Stomach (tissue), 9 donors: ENCODE measurements around the gene ABCB9. TPM values are rescaled to one million over a fixed set of nuclear protein-coding genes. Genes with fewer than 3 reads are reported as not detected.
"Not testable (repeated sequence)": the region's sequence is repeated elsewhere in the genome, so short reads cannot be mapped to it uniquely, and the experiment has no call there.

Experiments used
- DNase-seq, 2 donors: peaks; one replicate each; pipeline versions ENCODE4 v3.0.0 to v3.0.0-alpha.2; 2013 to 2019
- H3K27ac ChIP-seq, 5 donors: fragments of 200-600 bp in 4 of 5; sonication (generic) in 4 of 5; one replicate each; pipeline ENCODE4 v1.5.1; 2013 to 2019; ENCODE audit warnings: mild to moderate bottlenecking in 1 of 5, moderate library complexity in 1 of 5
- H3K27me3 ChIP-seq, 3 donors: fragments of 200-600 bp; sonication (generic); one replicate each; pipeline ENCODE4 v1.5.1; 2017 to 2019; ENCODE audit warnings: mixed run types in 1 of 3
- H3K36me3 ChIP-seq, 4 donors: fragments of 200-600 bp; sonication (generic); 1 replicate in 3 of 4; 2 replicates in 1 of 4; pipeline ENCODE4 v1.5.1; 2016 to 2019
- H3K4me1 ChIP-seq, 4 donors: fragments of 200-600 bp; sonication (generic); one replicate each; pipeline ENCODE4 v1.5.1; 2016 to 2019
- H3K4me3 ChIP-seq, 4 donors: fragments of 200-600 bp; sonication (generic) in 3 of 4; one replicate each; pipeline ENCODE4 v1.5.1; 2016 to 2019; ENCODE audit warnings: mild to moderate bottlenecking in 1 of 4
- H3K9me3 ChIP-seq, 4 donors: fragments of 200-600 bp; sonication (generic); one replicate each; pipeline ENCODE4 v1.5.1; 2016 to 2019
- EP300 ChIP-seq: sonication (generic); formaldehyde crosslinking; IDR thresholded peaks from one replicate; pipeline ENCODE4 v1.6.1; 2017; ENCODE audit warnings: antibody characterized with exemption
- POLR2A ChIP-seq, 4 donors: fragments of 450-650 bp; IDR thresholded peaks; one replicate each; pipeline ENCODE4 v1.6.1; 2016; ENCODE audit warnings: antibody characterized with exemption in 4 of 4, control low read depth in 2 of 4, mild to moderate bottlenecking in 1 of 4, moderate library complexity in 1 of 4
- POLR2AphosphoS5 ChIP-seq, 3 donors: sonication (generic); formaldehyde crosslinking; IDR thresholded peaks; one replicate each; pipeline ENCODE4 v1.6.1; 2016; ENCODE audit warnings: antibody characterized with exemption in 3 of 3
- WGBS, 5 donors: extraction: QIAGEN DNeasy Blood & Tissue Kit in 3 of 5; methylation state at CpG; one replicate each; pipeline versions ENCODE4 v1.1.5 to v1.1.7; 2013 to 2018; 5-methylcytosine and 5-hydroxymethylcytosine counted together
- intact Hi-C: fragments of 100-400 bp; cut with DNase I; formaldehyde crosslinking; loops from one replicate; pipeline ENCODE4 v1.15.1; 2023; ENCODE audit warnings: low total_unique reads
- polyA plus RNA-seq, 3 donors: library from polyadenylated mRNA; stranded (reverse); fragments of 200-250 nt; gene quantifications; one replicate each; pipeline ENCODE4 v1.2.3, GENCODE V29; 2013
- total RNA-seq, 5 donors: library from RNA; depleted of rRNA; stranded (reverse); fragments of >200 nt; gene quantifications; one replicate each; pipeline versions ENCODE4 v1.1.0 to v1.2.3, GENCODE V29; 2014 to 2016
- TF ChIP-seq, protein P1 (sequence below), 7 experiments: fragments of 450-650 bp in 4 of 7; fragments of 200-600 bp in 3 of 7; sonication (generic) in 3 of 7; IDR thresholded peaks; one replicate each; pipeline ENCODE4 v1.5.1; 2016 to 2019; ENCODE audit warnings: antibody characterized with exemption in 7 of 7, control low read depth in 2 of 7, mild to moderate bottlenecking in 1 of 7
- donor health status: healthy with polysubstance abuse.
- donor health status: Bipolar disorder and iron deficiency.
- donor health status: healthy.

ABCB9 gene
- total and polyA plus RNA-seq, 8 donors, result 1.2 to 29.5 (median 2.2) TPM; not detected in 1

DNA sequence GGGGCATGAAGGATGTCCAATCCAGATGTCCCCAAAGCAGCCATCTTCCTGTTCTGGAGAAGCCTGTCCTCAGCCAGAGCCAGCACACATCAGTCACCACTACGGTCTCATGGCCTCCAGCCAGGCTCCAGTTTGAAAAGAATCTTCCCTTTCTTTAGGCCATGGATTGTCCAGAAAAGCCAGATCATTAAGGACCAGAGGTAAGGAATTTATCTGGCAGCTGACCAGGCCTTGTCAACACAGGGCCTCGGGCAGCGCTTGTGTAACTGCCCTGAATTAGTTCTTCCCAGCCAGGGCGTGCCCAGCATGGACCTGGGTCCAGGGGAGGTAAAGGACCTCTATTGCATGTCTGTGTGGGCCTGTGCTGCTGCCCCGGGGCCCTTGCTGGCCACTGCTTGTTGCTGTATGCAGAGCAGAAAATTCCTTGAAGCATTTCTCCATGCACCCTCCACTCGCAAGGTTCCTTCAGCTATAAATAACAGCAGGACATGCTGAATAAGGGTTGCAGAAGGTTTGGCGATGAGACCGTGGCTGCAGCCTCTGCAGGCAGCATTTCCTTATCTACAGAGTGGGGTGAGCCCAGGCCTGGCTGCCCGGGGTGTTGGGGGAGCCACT is 48.6 kb downstream of the ABCB9 start:
- H3K4me3 ChIP-seq, result no peak overlapping the region
- no peaks in the 10 kb centered on the region for H3K9me3 ChIP-seq
- peaks cover 10 to 43% (median 28%) of the 10 kb centered on the region in 4 donors for H3K4me1 ChIP-seq
- no peaks in the 10 kb centered on the region for H3K36me3 ChIP-seq
- H3K27ac ChIP-seq, result peak overlapping the region; percentile 22 to 65 (median 36)
- TF ChIP-seq POLR2A (IDR thresholded peaks at IDR 0.05), result no peak
- peak in 2 of 3 donors; percentile 11 to 50 for TF ChIP-seq POLR2AphosphoS5 (IDR thresholded peaks at IDR 0.05)
- WGBS, 5 donors, result 18 to 41% (median 25%) methylated on average over 6 to 9 of the region's 9 CpGs
- intact Hi-C loops, result no loop called here
- H3K27me3 ChIP-seq, result no peaks in the 10 kb centered on the region
- peak; percentile 77 to 78 for DNase-seq

GRCh38 chr12:122909442-122910288 is 56.6 kb downstream of the ABCB9 start:
- intact Hi-C loops, result no loop called here

GRCh38 chr12:122908915-122909314 is 57.3 kb downstream of the ABCB9 start:
- no peaks in the 10 kb centered on the region for H3K36me3 ChIP-seq
- no peak overlapping the region for H3K27ac ChIP-seq
- H3K4me3 ChIP-seq, result no peak overlapping the region
- no peaks in the 10 kb centered on the region for H3K27me3 ChIP-seq
- H3K4me1 ChIP-seq, result peaks cover 0 to 1% (median 0%) of the 10 kb centered on the region in 4 donors
- DNase-seq, result peak in 1 of 2 donors; percentile 48
- TF ChIP-seq, protein P1, sequence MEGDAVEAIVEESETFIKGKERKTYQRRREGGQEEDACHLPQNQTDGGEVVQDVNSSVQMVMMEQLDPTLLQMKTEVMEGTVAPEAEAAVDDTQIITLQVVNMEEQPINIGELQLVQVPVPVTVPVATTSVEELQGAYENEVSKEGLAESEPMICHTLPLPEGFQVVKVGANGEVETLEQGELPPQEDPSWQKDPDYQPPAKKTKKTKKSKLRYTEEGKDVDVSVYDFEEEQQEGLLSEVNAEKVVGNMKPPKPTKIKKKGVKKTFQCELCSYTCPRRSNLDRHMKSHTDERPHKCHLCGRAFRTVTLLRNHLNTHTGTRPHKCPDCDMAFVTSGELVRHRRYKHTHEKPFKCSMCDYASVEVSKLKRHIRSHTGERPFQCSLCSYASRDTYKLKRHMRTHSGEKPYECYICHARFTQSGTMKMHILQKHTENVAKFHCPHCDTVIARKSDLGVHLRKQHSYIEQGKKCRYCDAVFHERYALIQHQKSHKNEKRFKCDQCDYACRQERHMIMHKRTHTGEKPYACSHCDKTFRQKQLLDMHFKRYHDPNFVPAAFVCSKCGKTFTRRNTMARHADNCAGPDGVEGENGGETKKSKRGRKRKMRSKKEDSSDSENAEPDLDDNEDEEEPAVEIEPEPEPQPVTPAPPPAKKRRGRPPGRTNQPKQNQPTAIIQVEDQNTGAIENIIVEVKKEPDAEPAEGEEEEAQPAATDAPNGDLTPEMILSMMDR (IDR thresholded peaks at IDR 0.05), result no peak
- TF ChIP-seq EP300 (no peak), POLR2AphosphoS5 (IDR thresholded peaks at IDR 0.05) (no peak)
- WGBS, 5 donors, result 63 to 81% (median 64%) methylated on average over 6 of the region's 6 CpGs
- intact Hi-C loops, result no loop called here
- H3K9me3 ChIP-seq, result no peaks in the 10 kb centered on the region

More at GRCh38 chr12:122909442-122910288, 56.6 kb downstream of the ABCB9 start:
- WGBS, 5 donors, result 59 to 73% (median 62%) methylated on average over 12 of the region's 12 CpGs
- Histone ChIP-seq H3K27me3 (no peaks in the 10 kb centered on the region), H3K36me3 (no peaks in the 10 kb centered on the region), H3K27ac (no peak overlapping the region), H3K4me3 (no peak overlapping the region), H3K4me1 (no peaks in the 10 kb centered on the region), H3K9me3 (no peaks in the 10 kb centered on the region)
- peak in 1 of 2 donors; percentile 59 for DNase-seq
- TF ChIP-seq, protein P1 (IDR thresholded peaks at IDR 0.05), result no peak
- TF ChIP-seq POLR2A (IDR thresholded peaks at IDR 0.05) (no peak), POLR2AphosphoS5 (IDR thresholded peaks at IDR 0.05) (no peak), EP300 (no peak)

- H3K36me3 ChIP-seq, intact Hi-C loops, H3K4me3 ChIP-seq, H3K9me3 ChIP-seq, H3K27me3 ChIP-seq, DNase-seq, H3K27ac ChIP-seq: not testable (repeated sequence)
- WGBS, 5 donors, result 94 to 97% (median 95%) methylated on average over 5 of the region's 5 CpGs
- peaks cover 9 to 15% (median 12%) of the 10 kb centered on the region in 4 donors for H3K4me1 ChIP-seq
Measured at GRCh38 chr12:122905258-122905657, 61.0 kb downstream of the ABCB9 start.

DNA sequence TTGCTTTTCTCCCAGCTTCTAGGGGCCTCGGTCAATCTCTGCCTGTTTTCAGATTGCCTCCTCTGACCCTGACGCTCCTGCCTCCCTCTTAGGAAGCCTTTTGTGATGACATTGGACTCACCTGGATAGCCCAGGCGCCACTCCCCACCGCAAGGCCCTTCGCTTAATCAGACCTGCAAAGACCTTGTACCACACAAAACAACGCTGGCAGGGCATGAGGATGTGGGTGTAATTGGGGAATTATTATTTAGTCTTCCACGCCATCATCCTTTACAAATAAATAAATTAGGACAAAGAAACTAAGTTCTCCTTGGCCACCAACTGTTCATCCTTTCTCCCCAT is 62.6 kb downstream of the ABCB9 start:
- Histone ChIP-seq H3K36me3 (no peaks in the 10 kb centered on the region), H3K9me3 (no peaks in the 10 kb centered on the region), H3K4me1 (peaks cover 9 to 18% (median 14%) of the 10 kb centered on the region in 4 donors), H3K27me3 (no peaks in the 10 kb centered on the region), H3K4me3 (no peak overlapping the region), H3K27ac (no peak overlapping the region)
- no peak for DNase-seq
- intact Hi-C loops, result no loop called here
- WGBS, 5 donors, result 56 to 72% (median 62%) methylated on average over 7 of the region's 7 CpGs
- TF ChIP-seq POLR2AphosphoS5 (IDR thresholded peaks at IDR 0.05) (no peak), EP300 (no peak), POLR2A (IDR thresholded peaks at IDR 0.05) (no peak)
- TF ChIP-seq, protein P1 (IDR thresholded peaks at IDR 0.05), result no peak
